HepG2 (cell line): Measurements from ENCODE around the gene PMIS2.

ENCODE experiments used
- FOSL2 ChIP-seq: sonication (generic); formaldehyde crosslinking; IDR thresholded peaks from 2 replicates; pipeline ENCODE4 v1.4.0; 2020; ENCODE audit warnings: missing genetic modification reagents
- GABPA ChIP-seq, 2 experiments: IDR thresholded peaks; 2 replicates each; pipeline ENCODE4 v1.6.1; 2011 to 2016; ENCODE audit warnings: low read depth in 2 of 2, low read length in 1 of 2, missing biosample characterization in 1 of 2, missing genetic modification characterization in 1 of 2
- GTF2F1 ChIP-seq: fragments of 150-350 bp; IDR thresholded peaks from 2 replicates; pipeline ENCODE4 v1.6.1; 2014; ENCODE audit warnings: low read length
- POLR2A ChIP-seq, 2 experiments: IDR thresholded peaks; 2 replicates each; pipeline ENCODE4 v1.6.1; 2011; ENCODE audit warnings: low read depth in 2 of 2, low read length in 2 of 2, mild to moderate bottlenecking in 1 of 2, moderate library complexity in 1 of 2; ENCODE audit not compliant: insufficient read depth in 1 of 2
- SIX1 ChIP-seq: sonication (generic); formaldehyde crosslinking; IDR thresholded peaks from 2 replicates; pipeline ENCODE4 v1.4.0; 2020; ENCODE audit warnings: missing genetic modification reagents, borderline replicate concordance
- ZFX ChIP-seq: sonication (generic); formaldehyde crosslinking; IDR thresholded peaks from 2 replicates; pipeline ENCODE4 v1.4.0; 2020; ENCODE audit warnings: mild to moderate bottlenecking, low read depth, missing genetic modification reagents, moderate library complexity

DNA sequence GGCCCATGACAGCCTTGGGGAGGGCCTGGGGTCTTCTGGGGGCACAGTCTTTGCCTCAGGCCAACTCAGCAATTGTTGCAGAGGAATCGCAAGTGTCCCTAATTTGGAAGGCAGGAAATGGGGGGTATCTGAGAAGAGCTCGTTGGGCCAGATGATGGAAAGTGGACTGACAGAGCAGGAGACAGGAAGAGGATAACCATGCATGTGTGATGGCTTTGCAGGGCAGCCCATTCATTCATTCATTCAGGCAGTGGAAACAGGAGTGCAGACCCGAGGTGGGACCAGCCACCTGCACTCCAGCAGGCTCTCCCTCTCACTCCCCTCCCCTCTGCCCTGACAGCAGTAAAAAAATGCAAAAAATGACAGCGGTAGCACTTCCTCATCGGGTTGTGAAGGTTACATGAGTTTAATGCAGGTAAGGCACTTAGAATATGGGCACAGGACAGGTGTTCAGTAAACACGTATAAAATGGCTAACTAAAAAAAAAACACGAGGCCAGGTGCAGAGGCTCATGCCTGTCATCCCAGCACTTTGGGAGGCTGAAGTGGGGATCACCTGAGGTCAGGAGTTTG lies 45.5 kb upstream of the PMIS2 start:
- TF ChIP-seq GABPA (IDR thresholded peaks at IDR 0.05; ENCODE audit: low read depth, low read length) = no peak
- no peak for TF ChIP-seq GABPA (CRISPR knock-in tag; IDR thresholded peaks at IDR 0.05; ENCODE audit: low read depth)
- TF ChIP-seq FOSL2 = no peak
- TF ChIP-seq POLR2A (IDR thresholded peaks at IDR 0.05; ENCODE audit: insufficient read depth in 1 of 2, low read depth in 2 of 2, low read length in 2 of 2) = no peak
- TF ChIP-seq GTF2F1 = no peak
- no peak for TF ChIP-seq SIX1 (CRISPR knock-in tag)
- TF ChIP-seq ZFX (CRISPR knock-in tag) = no peak
